ENCODE data around the gene CD9. TPM values are rescaled to one million over a fixed set of nuclear protein-coding genes. Genes with fewer than 3 reads are reported as not detected.

The CD9 gene
- total RNA-seq, 1 experiment from 2014 or later: 43.6 TPM

DNA sequence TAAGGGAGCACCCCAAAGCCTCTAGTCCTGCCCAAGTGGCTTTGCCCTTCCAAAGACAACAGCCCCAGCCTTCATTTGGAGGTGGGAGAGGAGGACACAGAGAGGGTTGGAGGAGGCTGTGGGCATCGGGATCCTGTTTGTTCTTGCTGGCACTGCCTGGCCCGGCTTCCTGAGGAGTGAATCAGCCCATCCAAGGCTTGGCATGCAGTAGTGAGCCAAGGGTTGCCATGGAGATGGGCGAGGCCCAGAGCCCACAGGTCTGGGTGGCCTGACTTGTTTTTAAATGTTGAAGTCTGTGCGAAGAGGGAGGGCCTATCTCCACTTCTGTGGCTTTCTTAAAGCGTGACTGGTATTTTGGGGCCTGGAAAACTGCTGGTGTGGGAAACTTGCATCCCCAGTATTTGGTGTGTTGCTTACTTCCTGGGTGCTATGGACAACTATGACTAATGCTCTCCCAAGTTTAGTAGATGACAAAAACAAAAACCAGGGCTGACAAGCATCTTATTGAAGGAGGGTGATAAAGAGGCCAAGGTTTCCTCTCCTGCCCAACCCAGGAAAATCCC lies 15.8 kb downstream of the CD9 start:
- DNase-seq (ENCODE audit: extremely low read depth, low read depth): peak; percentile 71

GRCh38 chr12:6216581-6216980 lies 16.4 kb downstream of the CD9 start:
- no peak for DNase-seq (ENCODE audit: extremely low read depth, low read depth)

- no peak for DNase-seq (ENCODE audit: extremely low read depth, low read depth)
These were observed 18.2 kb downstream of the CD9 start for GRCh38 chr12:6218347-6218925.

GRCh38 chr12:6219980-6220379 lies 19.8 kb downstream of the CD9 start:
- DNase-seq (ENCODE audit: extremely low read depth, low read depth): no peak

GRCh38 chr12:6221146-6221545 lies 20.9 kb downstream of the CD9 start:
- no peak for DNase-seq (ENCODE audit: extremely low read depth, low read depth)

GRCh38 chr12:6222078-6222654 lies 22.0 kb downstream of the CD9 start:
- no peak for DNase-seq (ENCODE audit: extremely low read depth, low read depth)

DNA sequence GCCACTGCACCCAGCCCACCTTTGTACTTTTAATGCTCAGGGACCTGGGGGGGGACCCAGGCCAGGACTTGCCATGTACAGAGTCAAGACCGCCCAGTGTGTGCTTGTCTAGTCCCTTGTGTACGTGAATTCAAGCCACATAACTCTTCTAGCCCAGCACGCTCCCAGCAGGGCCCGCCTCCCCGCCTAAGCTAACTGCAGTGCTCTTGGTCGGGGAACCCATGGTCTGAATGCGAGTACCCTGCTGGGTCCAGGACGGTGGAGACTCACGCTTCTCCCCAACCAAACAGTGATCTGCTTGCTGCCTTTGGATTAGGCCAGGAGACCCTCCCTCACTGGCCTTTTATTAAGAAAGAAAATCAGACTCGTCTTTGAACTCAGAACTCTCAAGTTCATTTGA lies 23.3 kb downstream of the CD9 start:
- DNase-seq (ENCODE audit: extremely low read depth, low read depth): no peak

- no peak for DNase-seq (ENCODE audit: extremely low read depth, low read depth)
These were observed 24.4 kb downstream of the CD9 start for GRCh38 chr12:6224550-6224949.

- no peak for DNase-seq (ENCODE audit: extremely low read depth, low read depth)
These were observed 25.4 kb downstream of the CD9 start for GRCh38 chr12:6225630-6226001.

DNA sequence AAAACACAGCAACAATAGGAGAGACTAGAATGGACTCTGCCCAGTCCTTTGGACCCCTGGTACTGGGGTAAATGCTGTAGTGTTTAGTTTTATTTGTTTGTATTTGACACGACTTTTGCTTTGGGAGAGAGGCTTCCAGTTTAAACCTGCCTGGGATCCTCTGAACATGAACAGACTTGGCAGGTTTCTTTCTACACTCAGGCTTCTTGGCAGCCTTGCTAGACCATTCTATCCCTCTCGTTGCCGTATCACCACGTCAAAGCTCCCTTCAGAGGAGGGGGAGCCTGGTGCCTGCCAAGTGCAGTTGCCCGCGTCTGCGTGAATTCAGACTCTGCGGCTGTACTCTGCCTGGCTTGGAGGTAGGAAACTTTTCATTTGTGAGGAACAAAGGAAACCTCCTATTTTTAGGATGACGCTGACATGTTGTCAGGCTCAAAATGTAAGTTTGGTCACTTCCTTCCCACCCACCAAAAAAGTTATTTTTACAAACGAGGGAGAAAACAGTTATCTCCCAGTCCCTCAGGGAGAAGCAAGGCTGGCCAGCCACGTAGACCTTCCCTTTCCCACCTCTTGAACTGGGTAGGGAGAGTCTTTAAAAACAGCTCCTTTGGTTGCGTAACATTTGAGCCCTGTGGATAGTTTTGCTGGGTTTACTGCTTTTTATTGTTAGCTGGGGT lies 25.9 kb downstream of the CD9 start:
- DNase-seq (ENCODE audit: extremely low read depth, low read depth): no peak

GRCh38 chr12:6226679-6227051 lies 26.5 kb downstream of the CD9 start:
- no peak for DNase-seq (ENCODE audit: extremely low read depth, low read depth)

DNA sequence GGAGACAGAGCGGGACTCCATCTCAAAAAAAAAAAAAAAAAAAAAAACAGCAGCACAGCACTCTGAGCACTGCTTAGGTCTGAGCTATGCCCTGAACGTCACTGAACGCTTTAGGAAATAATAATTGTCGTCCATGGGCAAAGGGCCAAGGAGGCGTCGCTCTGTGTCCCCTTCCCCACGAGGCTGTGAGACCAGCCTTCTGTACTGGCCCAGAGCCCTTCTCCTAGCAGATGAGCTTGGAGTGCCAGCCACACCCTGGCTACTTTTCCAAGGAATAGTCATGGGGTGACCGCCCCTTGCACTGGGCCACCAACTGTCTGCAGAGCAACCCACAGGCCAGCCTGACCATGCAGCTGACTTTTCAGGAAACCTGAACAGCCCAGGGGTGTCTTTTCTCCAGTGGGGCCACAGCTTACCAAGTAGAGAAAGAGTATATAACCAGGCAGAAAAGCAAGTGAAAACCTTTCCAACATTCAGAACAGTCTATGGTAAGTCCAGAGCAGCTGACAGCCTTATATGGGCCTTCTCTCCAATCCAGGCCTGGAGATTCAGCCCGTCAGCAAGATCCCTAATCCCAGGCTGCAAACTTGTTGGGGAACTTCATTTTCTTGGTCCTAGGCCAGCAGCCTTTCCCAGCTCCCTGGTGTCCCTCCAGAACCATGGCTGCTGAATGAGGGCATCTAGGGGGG lies 28.5 kb downstream of the CD9 start:
- DNase-seq (ENCODE audit: extremely low read depth, low read depth): no peak

DNA sequence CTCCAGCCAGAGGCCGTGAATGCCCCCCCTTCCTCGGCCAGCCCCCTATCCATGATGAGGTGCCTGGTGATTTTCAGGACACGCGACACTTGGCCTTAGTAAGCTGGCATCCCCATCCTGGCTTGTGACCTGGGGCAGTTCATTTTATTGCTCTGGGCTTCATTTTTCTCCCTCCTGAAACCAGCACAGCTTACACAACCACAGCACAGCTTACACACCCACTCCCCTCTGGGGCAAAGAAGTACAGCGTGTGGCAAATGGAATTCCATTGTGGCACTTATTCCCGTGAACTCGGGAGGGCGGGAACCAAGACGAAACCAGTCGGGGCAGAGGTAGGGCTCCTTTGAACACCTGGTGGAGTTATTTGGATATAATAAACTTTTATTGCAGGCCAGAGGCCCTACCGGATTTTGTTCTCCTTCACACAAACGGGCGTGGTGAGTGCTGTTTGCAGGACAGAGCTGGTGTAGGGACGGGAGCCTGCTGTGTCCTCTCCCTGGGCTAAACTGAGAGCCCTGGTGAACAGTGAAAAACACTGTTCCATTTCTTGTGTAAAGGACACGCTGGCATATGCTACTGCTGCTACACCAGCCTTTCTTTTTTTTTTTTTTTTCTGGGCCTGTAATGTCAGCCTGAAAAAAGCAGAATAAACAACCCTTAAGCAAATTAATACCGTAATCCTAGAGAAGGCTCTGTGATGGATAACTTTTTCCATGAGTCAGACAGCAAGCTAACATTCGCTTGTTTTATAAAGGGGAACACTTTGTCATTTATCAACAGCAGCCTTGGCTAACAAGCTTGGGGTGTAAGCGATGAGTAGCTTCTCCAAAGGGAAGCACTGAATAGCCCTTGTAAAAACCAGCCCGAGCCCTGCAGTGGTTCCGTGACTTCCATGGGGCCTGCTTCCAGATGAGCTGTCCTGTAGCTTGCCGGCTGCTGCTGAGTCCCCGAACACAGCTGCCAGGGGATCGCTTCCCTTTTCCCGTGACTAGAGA lies 29.3 kb downstream of the CD9 start:
- DNase-seq (ENCODE audit: extremely low read depth, low read depth): no peak

DNA sequence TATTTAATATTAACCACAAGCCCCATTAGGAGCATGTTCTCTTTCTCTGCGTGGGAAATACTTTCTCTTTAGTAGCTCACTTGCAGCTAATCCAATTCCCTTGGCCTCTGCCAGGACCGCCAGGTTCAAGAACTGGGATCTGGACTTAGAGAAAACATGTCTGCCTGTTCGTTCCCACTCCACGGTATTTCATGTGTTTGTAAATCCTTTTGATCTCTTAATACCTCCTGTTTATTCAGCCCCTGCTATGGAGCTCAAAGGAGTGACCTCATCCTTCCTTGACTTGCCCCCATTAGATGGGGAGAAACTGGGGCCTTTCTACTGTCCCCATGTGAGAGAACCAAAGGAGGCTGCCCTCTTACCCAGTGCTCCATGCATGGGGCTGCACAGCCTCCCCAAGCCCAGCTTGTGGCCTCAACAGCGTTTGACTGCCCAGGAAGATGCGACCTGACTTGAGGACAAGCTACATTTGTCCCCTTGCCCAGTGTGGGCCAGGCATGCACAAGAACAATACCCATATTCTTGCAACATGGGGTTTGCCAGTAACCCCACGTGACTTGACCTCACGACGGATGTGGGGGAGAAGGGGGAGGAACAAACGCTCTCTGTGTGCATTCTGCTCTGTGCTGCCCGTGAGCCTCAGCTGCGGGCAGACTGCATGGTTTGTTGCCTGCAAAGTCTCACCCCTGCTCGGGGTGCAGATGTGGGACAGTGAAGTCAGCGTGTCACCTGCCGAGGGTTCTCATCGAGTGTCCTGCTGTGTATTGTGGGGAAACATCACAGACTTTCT lies 30.3 kb downstream of the CD9 start:
- no peak for DNase-seq (ENCODE audit: extremely low read depth, low read depth)

DNA sequence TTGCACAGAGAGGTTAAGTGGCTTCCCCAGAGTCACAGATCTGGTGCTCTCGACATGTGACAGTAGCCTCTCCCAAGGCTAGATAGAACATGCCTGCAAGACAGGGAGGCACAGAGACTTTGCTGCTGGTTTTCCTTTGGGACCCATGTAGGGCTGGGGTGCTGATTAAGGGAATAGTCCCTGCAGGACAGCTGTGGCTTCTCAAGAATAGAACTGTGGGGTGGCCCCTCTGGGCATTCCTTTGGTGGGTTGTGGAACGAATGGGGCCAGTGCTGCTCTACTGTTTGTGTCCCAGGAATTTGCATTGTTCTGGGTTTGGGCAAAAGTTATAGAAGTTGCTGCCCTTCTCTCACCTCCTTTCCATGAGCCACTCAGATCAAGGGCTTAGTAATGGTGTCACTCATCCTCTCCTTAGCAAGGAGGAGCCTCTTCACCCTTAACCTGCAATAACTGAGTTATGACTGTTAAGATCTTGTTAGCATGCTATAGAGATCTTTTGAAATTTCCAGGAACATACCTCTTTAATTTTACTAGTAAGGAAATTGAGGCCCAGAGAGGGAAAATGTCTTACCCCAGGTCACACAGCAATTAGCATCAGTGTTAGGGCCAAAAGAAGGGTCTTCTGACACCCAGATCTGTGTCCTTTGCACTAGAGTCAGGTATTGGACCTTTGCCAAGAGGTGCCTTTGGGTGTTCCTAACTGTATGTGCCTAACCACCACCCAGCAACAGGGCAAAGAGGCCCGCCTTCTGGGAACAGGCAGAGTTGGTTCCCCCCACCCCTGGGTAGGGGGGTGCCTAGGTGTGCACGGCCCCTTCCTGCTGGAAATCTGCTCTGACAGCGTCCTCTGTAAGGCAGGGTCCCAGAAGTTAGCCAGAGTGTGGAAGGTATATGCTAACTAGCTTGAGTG lies 31.4 kb downstream of the CD9 start:
- no peak for DNase-seq (ENCODE audit: extremely low read depth, low read depth)

DNA sequence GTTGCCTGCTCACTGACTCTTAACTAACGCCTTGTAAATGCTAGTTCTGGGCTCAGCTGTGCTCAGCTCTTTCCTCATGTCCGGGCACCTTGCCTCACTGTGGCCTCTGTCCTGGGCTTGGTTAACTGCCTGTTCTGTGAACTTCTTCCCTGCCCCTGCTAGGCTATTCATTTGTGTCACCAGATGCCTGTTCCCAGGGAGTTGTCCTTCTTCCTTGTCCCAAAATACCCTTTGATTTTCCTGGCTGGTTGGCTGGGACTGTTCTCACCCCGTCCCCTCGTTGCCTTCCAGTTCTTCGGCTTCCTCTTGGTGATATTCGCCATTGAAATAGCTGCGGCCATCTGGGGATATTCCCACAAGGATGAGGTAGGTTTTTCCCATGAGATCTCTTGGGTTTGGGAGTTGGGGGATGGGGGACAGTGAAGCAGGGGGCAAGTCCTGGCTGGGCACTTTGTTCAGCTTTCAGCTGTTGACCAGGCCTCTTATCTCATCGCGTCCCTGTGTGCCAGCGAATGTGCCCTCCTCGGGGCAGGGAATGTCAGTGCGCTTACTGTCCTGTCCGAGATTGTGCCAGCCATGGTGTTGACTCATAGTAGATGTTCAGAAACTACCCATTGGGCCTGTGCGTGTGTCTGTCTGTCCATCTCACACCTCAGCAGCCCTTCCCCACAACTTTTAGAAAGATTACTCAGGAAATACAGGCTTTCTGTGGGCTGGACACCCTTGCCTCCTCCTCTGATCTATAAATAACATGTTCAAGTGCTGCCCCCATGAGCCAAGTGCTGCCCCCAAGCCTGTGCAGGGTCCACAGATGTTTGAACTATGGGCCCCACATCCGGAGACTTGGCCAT lies 33.1 kb downstream of the CD9 start:
- no peak for DNase-seq (ENCODE audit: extremely low read depth, low read depth)

DNA sequence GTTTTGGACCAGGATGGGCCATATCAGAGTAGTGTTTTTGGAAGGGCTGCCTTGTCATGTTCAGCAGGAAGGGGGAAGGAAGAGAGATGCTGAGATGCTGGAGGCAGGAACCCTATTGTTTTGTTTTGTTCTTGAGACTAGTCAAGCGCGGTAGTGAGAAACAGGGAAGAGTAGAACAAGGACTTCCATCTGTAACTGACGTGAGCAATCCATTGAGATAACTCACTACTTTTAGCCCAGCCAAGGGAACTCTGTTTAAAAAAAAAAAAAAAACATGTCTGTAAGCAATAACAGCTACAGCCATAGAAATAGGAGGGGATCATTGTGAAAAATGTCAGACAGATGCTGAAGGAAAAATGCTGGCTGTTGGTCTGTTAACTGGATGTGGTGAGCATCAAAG lies 34.0 kb downstream of the CD9 start:
- no peak for DNase-seq (ENCODE audit: extremely low read depth, low read depth)

- DNase-seq (ENCODE audit: extremely low read depth, low read depth): no peak
These were observed 34.7 kb downstream of the CD9 start for GRCh38 chr12:6234906-6235305.
